NT2/D1 (cell line): ENCODE data around the gene NRF1.

Experiments
- DNase-seq: peaks from one replicate; pipeline ENCODE4 v3.0.0-alpha.2; 2011; ENCODE audit warnings: low read depth, low spot score
- H3K27me3 ChIP-seq: 2 replicates; pipeline ENCODE4 v1.6.0; 2011; ENCODE audit warnings: mild to moderate bottlenecking; ENCODE audit not compliant: insufficient read length, insufficient read depth
- H3K36me3 ChIP-seq: 2 replicates; pipeline ENCODE4 v1.6.1; 2011; ENCODE audit warnings: mild to moderate bottlenecking, low read length, mixed read lengths; ENCODE audit not compliant: insufficient read depth, insufficient read length
- H3K4me1 ChIP-seq: 2 replicates; pipeline ENCODE4 v1.5.1; 2011; ENCODE audit not compliant: insufficient read depth, insufficient read length
- H3K4me3 ChIP-seq: 2 replicates; pipeline ENCODE4 v1.5.1; 2011; ENCODE audit warnings: low read depth; ENCODE audit not compliant: insufficient read length
- H3K9ac ChIP-seq: 2 replicates; pipeline ENCODE4 v1.6.0; 2011; ENCODE audit warnings: low read depth; ENCODE audit not compliant: insufficient read length
- H3K9me3 ChIP-seq: 2 replicates; pipeline ENCODE4 v1.5.1; 2011; ENCODE audit warnings: mild to moderate bottlenecking, low read length; ENCODE audit not compliant: insufficient read depth
- SUZ12 ChIP-seq: IDR thresholded peaks from 2 replicates; pipeline ENCODE4 v1.6.1; 2011; ENCODE audit not compliant: insufficient read length, insufficient read depth; ENCODE audit errors: extremely low read depth
- YY1 ChIP-seq: IDR thresholded peaks from 2 replicates; pipeline ENCODE4 v1.6.1; 2011; ENCODE audit not compliant: insufficient read length, insufficient read depth
- ZNF274 ChIP-seq: IDR thresholded peaks from 2 replicates; pipeline ENCODE4 v1.6.1; 2011; ENCODE audit warnings: mild to moderate bottlenecking, low read depth, low read length

The NRF1 gene

GRCh38 chr7:129778770-129779601 is 167.5 kb downstream of the NRF1 start:
- no peaks in the 10 kb centered on the region for H3K36me3 ChIP-seq
- peak overlapping the region; percentile 60 for H3K4me3 ChIP-seq

DNA sequence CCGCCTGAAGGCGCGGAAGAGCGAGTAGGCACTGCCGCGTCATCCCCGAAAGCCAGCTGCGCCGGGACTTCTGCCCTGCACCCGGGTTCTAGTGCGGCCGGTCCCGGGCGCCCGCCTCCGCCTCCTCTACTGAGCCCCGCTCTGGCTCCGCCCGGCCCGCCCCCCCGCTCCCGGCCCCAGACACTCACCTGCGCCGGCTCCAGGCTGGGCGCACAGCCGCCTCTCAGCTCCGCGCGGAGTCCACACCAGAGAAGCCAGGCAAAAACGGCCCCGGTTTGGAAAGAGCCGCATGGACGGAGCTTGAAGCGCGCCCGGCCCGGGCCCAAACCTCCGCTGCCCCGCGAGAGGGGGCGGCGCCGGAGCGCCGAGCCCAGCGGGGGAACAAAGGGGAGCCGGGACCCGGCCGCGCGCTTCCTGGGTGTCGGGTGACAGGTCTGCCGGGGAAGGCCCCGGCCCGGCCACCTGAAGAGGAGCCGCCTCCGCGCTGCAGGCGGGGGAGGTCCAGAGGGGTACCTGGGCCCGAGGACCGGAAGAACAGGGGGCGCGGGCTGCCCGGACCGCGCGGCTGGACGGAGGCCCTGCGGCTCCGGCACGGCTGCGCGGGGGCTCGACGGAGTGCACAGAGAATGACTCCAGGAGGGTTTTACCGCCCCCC is 168.2 kb downstream of the NRF1 start:
- DNase-seq: no peak
- Histone ChIP-seq H3K9ac (peak overlapping the region; percentile 67), H3K27me3 (peaks cover 70% of the 10 kb centered on the region), H3K36me3 (no peaks in the 10 kb centered on the region), H3K4me1 (peaks cover 16% of the 10 kb centered on the region), H3K9me3 (no peaks in the 10 kb centered on the region; the same call in 1 of the 2 replicates), H3K4me3 (peak overlapping the region; percentile 60)
- no peak for TF ChIP-seq YY1
- TF ChIP-seq ZNF274: no peak
- TF ChIP-seq SUZ12: no peak

More at GRCh38 chr7:129778770-129779601, 167.5 kb downstream of the NRF1 start:
- H3K27me3 ChIP-seq: peaks cover 63% of the 10 kb centered on the region
- peak overlapping the region; percentile 67 for H3K9ac ChIP-seq
- H3K4me1 ChIP-seq: peaks cover 20% of the 10 kb centered on the region
- H3K9me3 ChIP-seq: no peaks in the 10 kb centered on the region; the same call in 1 of the 2 replicates
- no peak for TF ChIP-seq SUZ12
- TF ChIP-seq YY1: no peak
- no peak for TF ChIP-seq ZNF274
- no peak for DNase-seq

- Histone ChIP-seq H3K27me3 (peaks cover 73% of the 10 kb centered on the region), H3K4me3 (peak overlapping the region; percentile 49), H3K36me3 (no peaks in the 10 kb centered on the region), H3K4me1 (peaks cover 13% of the 10 kb centered on the region), H3K9ac (peak overlapping the region; percentile 72), H3K9me3 (no peaks in the 10 kb centered on the region; the same call in 1 of the 2 replicates)
- no peak for TF ChIP-seq YY1
- DNase-seq: peak; percentile 69
Observed at GRCh38 chr7:129780257-129780973, 168.9 kb downstream of the NRF1 start.

GRCh38 chr7:129780974-129781927 is 169.7 kb downstream of the NRF1 start:
- Histone ChIP-seq H3K27me3 (peaks cover 82% of the 10 kb centered on the region), H3K4me1 (peaks cover 7% of the 10 kb centered on the region), H3K9me3 (no peaks in the 10 kb centered on the region), H3K36me3 (no peaks in the 10 kb centered on the region), H3K9ac (peak overlapping the region; percentile 32), H3K4me3 (peak overlapping the region; percentile 24)
- DNase-seq: no peak
- TF ChIP-seq YY1 (no peak), ZNF274 (no peak), SUZ12 (no peak)

DNA sequence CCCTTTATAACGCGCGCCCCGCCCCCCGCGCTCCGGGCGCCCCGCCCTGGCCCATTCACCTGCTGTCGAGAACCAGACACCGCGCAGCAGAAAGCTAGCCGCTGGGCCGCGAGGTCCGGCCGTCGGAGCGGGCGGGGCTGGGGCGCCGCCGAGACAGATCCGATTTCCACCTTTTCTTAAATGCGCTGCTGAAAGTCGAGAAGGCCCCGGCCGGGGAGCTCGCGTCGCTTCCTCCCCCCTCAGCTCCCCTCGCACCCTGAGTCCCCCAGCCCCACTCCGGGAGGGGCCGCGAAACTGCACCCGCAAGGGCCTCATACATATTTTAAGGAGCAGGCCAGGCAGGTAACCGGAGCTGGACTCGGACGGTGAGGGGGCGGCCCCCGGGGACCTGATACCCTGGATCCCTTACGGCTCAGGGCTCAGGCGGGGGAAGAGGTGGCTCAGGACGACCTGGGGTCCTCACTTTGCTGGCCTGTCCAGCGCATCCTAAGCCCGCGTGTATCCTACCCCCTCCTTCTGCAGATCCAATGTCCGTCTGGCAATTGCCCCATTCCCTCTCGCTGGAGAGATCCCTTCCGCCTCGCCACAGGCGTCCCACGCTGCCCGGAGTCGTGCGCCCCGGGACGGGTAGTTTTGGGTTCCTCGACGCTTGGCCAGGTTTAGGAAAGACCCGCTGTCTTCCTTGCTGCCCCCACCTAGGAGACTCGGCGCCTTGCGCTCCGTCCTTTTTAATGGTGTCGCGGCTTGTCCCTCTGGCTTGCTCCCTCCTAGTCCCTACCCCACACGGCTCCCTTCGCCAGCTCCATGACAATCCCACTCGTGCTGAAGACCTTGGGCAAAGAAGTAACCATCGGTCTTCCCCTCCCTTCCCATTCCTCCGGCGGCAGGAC is 170.7 kb downstream of the NRF1 start:
- no peaks in the 10 kb centered on the region for H3K9me3 ChIP-seq
- H3K9ac ChIP-seq: no peak overlapping the region
- peaks cover 7% of the 10 kb centered on the region for H3K4me1 ChIP-seq
- peaks cover 87% of the 10 kb centered on the region for H3K27me3 ChIP-seq
- no peaks in the 10 kb centered on the region for H3K36me3 ChIP-seq
- TF ChIP-seq ZNF274 (no peak), SUZ12 (peak; percentile 30), YY1 (no peak)
- no peak for DNase-seq
- H3K4me3 ChIP-seq: no peak overlapping the region

DNA sequence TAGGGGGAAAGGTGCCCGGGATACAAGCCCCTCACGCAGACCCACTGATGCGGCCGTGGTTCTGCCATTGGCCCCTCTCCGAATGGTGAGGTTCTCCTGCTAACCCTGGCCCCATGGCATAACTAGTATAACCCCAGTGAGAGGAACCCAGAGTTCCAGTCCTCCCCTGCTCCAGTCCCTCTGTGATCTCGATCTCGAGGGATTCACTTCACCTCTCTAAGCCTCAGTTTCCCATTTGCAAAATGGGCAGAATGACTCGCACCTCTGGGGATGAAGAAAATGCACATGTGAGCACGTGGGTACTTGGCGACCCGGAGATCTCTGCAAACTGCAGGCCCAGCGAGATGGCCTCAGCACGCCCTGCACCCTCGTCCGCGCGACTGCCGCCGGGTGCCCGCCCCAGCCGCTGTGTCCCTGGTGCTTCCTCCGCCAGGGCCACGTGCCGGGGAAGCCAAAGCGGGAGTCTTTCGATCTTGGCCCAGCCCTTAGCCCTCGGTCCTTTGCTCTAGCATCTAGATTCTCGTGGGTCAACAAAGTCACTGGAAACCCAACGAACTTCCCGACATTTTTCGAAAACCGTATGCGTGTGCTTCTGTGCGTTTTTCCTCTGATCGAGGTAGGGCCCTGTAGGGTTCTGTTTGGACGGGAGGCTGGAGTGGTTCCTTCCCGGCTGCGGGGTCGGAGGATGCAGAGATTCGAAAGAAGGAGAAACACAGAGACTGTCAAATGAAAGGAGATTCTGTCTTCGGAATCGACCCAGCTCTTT is 171.5 kb downstream of the NRF1 start:
- no peak overlapping the region for H3K9ac ChIP-seq
- H3K27me3 ChIP-seq: peaks cover 86% of the 10 kb centered on the region
- peaks cover 6% of the 10 kb centered on the region for H3K4me1 ChIP-seq
- no peaks in the 10 kb centered on the region for H3K36me3 ChIP-seq
- no peak overlapping the region for H3K4me3 ChIP-seq
- no peak for TF ChIP-seq YY1
- peak; percentile 23 for TF ChIP-seq SUZ12
- H3K9me3 ChIP-seq: no peaks in the 10 kb centered on the region
- no peak for DNase-seq
